ENCODE measurements around the gene ZNRF4.
A peak's percentile ranks its signal among the peaks of the same experiment; 100 is the strongest.
"Not testable (repeated sequence)": the region's sequence is repeated elsewhere in the genome, so short reads cannot be mapped to it uniquely, and the experiment has no call there.

Gene ZNRF4

DNA sequence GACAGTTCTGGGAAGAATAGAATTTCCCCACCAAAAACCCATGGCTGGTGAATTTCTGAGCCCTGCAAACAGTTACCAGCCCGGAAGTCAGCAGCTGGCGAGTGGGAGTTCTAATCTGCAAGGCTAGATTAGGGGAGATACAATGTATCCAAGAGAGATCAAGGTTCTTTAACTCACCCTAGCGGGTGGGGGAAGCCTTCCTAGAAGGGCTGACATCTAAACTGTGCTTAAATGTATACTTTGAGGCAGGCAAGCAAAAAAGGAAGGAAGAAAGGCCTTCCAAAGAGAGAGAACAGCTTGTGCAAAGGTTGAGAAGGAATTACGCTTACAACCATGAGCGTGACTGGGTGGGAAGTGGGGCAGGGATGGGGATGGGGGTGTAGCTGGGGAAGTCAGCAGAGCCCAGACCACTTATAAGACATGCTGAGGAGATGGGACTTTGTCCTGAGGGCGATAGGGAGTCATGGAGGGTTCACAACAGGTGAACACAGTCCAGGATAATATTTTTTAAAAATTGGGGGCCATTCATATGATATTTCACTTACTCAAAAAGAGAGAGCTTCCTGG lies 20.8 kb upstream of the ZNRF4 start:
- TF ChIP-seq CTCF (IDR thresholded peaks at IDR 0.05; ENCODE audit: low read depth, low read length, missing control alignments): no peak
- no peak for DNase-seq (ENCODE audit: extremely low read depth, low read depth)
- no peak overlapping the region for H3K4me3 ChIP-seq (replicated peaks; ENCODE audit: low read depth, low read length)

GRCh38 chr19:5434970-5435641 lies 20.1 kb upstream of the ZNRF4 start:
- TF ChIP-seq CTCF (IDR thresholded peaks at IDR 0.05; ENCODE audit: low read depth, low read length, missing control alignments): no peak
- peak; percentile 48 for DNase-seq (ENCODE audit: extremely low read depth, low read depth)
- H3K4me3 ChIP-seq (replicated peaks; ENCODE audit: low read depth, low read length): no peak overlapping the region

- TF ChIP-seq CTCF (IDR thresholded peaks at IDR 0.05; ENCODE audit: low read depth, low read length, missing control alignments): no peak
- no peak for DNase-seq (ENCODE audit: extremely low read depth, low read depth)
- H3K4me3 ChIP-seq (replicated peaks; ENCODE audit: low read depth, low read length): no peak overlapping the region
These were observed 19.6 kb upstream of the ZNRF4 start for GRCh38 chr19:5435642-5436017.

DNA sequence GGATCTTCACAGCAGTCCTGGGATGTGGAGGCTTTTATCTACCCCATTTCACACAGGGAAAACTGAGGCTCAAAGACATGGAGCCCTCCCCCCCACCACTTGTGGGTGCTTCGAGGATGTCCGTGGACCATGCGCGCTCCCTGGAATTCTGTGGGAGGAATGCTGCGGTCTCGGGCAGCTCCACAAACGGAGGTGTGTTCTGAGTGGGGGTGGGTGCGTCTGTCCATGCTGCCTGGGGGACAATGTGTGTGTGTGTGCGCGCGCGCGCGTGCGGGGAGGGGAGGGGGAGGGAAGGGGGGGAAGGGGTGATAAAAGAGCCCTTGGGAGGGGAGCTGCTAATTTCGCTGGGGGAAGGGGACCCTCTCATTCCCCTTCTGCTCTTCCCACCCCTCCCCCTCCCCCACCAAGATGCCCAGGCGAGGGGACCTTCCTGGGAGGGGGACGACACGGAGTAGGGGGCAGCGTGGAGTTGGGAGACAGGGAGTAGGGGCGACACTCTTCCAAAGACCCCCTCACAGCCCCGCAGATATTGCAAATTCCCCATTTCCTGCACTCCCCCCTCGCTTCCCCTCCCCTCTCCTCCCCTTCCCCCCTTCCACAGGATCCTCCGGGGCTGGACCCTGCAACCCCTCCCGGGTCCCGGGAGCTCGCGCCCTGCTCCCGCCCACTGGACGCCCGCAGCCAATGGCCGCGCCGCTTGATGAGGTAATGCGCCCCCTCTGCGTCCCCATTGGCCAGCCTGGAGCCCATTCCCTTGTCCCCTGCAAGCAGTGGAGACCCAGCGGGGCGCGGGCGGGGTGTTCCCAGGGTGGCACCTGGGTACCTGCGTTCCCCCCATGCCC lies 18.9 kb upstream of the ZNRF4 start:
- DNase-seq (ENCODE audit: extremely low read depth, low read depth): no peak
- H3K4me3 ChIP-seq (replicated peaks; ENCODE audit: low read depth, low read length): peak overlapping the region; percentile 21
- no peak for TF ChIP-seq CTCF (IDR thresholded peaks at IDR 0.05; ENCODE audit: low read depth, low read length, missing control alignments)

DNA sequence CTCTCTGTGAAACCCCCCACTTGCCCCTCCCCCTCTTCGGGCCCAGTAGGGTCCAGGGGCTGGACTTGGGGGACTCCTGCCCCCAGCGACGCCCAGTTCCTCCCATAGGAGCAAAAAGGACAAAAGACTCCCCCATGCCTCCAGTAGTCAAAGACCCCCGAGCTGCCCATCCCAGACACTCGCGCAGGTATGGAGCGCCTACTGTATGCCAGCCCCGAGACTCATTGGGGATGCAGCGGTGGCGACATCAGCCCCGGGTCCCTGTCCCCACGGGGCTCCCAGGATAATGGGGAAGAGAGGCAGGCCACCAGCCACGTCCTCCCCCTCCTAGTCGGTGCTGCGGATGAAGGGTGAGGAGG lies 18.3 kb upstream of the ZNRF4 start:
- no peak for DNase-seq (ENCODE audit: extremely low read depth, low read depth)
- no peak for TF ChIP-seq CTCF (IDR thresholded peaks at IDR 0.05; ENCODE audit: low read depth, low read length, missing control alignments)
- H3K4me3 ChIP-seq (replicated peaks; ENCODE audit: low read depth, low read length): peak overlapping the region; percentile 21

DNA sequence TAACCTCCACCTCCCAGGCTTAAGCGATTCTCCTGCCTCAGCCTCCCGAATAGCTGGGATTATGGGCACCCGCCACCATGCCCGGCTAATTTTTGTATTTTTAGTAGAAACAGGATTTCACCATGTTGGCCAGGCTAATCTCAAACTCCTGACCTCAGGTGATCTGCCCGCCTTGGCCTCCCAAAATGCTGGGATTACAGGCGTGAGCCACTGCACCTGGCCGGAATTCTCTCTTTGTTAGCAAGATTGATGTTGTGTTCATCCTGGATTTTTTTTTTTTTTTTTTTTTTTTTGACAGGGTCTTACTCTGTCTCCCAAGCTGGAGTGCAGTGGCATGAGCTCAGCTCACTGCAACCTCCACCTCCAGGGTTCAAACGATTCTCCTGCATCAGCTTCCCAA lies 16.5 kb upstream of the ZNRF4 start:
- DNase-seq (ENCODE audit: extremely low read depth, low read depth); H3K4me3 ChIP-seq (replicated peaks; ENCODE audit: low read depth, low read length): not testable (repeated sequence)

- DNase-seq (ENCODE audit: extremely low read depth, low read depth): no peak
- no peak for TF ChIP-seq CTCF (IDR thresholded peaks at IDR 0.05; ENCODE audit: low read depth, low read length, missing control alignments)
- H3K4me3 ChIP-seq (replicated peaks; ENCODE audit: low read depth, low read length): no peak overlapping the region
These were observed 15.8 kb upstream of the ZNRF4 start for GRCh38 chr19:5439452-5439851.
